ENCODE data around the gene ST3GAL2.

The ST3GAL2 gene

DNA sequence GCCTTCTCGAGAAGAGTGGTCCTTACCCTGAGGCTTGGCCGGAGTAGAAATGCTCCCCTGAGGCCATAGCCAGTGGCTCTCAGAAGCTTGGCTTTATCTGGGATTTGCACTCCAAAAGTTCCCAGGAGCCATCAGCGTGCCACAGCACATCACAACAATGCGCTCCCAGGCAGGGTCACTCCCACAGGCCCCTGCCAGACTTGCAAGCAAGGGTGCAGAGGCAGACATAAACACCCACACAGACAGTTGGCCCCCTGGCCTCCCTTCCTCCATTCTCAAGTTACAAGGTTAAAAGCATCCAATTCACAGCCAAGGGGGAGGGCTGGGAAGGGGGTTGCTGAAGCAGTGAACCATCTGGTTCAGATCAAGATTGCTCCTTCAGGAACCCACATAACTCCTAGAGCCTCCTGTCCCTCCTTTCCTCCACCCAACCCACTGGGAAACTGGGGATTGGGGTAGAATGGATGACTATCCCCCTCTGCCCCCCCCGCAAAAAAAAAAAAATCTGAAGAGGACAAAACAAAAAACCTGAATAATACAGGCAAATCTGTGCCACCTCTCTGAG is 1.8 kb downstream of the ST3GAL2 start:
- FAIRE-seq = no peak

DNA sequence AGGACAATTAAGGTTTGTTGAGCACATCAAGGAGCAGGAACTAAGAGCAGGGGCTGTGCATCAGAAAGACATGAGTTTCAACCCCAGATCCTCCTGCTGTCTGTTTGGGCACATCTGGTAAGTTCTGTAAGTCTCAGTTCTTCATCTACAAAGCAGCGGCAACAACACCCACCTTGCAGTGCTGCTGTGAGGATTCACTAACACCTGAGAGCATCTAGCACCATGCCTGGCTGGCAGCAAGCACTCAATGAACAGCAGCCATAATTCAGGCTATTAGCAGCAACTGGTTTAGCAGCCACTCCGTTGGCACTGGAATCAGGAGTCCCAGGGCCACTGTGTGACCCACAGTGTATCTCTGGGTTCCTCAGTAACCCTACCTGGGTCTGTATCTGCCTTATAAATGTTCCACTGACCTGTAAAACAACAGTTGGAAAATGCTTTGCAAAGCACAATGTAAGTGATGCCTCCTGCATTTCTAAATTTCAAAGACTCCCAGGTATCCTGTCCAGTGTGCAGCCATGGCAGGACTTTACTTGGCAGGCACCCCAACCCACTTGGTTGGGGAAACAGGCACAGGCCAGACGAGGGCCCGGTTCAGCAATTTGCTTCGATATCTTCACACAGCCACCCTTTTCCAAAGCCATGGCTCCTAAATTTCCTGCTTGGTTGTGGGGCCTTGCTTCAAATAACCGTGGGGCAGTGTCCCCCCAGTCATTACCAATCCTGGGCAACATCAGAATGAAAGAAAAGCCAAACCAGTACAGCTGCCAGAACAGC is 4.2 kb downstream of the ST3GAL2 start:
- no peak for FAIRE-seq

GRCh38 chr16:70433458-70434103 is 5.3 kb downstream of the ST3GAL2 start:
- FAIRE-seq = no peak

- no peak for FAIRE-seq
Measured at GRCh38 chr16:70432723-70433457, 6.0 kb downstream of the ST3GAL2 start.

- no peak for FAIRE-seq
Measured at GRCh38 chr16:70432356-70432722, 6.6 kb downstream of the ST3GAL2 start.

DNA sequence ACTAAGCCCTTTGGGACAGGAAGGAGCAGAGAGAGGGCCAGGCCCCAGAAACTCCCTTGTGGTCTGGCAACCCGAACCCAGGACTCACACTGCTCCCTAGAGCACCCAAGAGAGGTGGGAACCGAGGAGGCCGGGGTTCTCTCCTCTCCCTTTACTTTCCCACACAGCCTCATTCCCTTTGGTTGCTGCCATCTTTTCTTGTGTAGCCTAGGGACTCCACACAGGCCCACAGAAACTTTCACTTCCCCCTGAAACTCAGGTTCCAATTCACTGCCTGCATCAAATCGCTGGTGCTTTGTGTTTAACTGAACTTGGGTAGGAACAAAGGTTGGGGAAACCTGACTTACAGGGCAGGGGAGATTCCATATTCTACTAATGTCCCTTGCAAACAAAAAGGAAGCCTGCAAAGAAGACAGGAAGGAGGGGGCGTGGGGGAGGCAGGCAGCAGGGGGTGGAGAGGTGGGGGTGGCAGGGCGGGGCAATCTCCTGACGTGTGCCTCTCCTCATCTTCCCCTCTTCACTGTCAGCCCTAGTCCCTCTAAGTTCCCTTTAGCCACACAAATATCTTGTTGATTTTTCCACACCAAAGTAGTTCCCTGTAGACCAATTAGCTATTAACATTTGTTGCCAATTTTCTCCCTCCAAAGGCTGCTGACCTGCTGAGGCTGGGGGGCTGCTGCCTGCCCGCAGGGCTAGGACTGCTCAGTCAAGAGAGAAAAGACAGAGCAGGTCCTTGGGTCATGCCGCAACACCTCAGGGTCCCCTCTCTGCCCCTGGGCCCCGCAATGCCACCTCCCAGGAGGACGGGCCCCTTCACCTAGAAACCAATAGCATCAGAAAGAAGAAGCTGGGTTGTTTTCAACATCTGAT is 8.0 kb downstream of the ST3GAL2 start:
- FAIRE-seq = no peak

GRCh38 chr16:70429888-70430666 is 8.8 kb downstream of the ST3GAL2 start:
- FAIRE-seq = no peak

GRCh38 chr16:70428178-70428998 is 10.5 kb downstream of the ST3GAL2 start:
- FAIRE-seq = no peak

GRCh38 chr16:70427786-70428177 is 11.1 kb downstream of the ST3GAL2 start:
- no peak for FAIRE-seq

DNA sequence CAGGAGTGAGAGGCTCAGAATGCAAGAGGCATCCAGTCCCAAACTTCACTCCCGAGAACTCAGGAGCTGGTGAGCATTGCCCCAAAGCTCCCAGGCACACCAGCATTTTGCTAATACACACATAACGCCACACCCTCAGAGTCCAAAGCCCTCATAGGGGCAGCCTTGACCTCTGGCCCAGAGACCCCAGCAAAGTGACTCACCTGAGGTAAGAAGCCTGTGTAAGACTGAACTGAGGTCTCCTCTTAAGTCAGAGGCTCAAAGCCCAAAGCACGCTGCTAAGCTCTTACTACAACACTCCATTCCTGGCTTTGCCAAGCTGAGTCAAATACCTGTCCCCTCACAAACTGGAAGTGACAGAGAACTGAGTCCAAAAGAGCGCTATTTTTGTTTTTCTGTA is 16.4 kb downstream of the ST3GAL2 start:
- FAIRE-seq = no peak

DNA sequence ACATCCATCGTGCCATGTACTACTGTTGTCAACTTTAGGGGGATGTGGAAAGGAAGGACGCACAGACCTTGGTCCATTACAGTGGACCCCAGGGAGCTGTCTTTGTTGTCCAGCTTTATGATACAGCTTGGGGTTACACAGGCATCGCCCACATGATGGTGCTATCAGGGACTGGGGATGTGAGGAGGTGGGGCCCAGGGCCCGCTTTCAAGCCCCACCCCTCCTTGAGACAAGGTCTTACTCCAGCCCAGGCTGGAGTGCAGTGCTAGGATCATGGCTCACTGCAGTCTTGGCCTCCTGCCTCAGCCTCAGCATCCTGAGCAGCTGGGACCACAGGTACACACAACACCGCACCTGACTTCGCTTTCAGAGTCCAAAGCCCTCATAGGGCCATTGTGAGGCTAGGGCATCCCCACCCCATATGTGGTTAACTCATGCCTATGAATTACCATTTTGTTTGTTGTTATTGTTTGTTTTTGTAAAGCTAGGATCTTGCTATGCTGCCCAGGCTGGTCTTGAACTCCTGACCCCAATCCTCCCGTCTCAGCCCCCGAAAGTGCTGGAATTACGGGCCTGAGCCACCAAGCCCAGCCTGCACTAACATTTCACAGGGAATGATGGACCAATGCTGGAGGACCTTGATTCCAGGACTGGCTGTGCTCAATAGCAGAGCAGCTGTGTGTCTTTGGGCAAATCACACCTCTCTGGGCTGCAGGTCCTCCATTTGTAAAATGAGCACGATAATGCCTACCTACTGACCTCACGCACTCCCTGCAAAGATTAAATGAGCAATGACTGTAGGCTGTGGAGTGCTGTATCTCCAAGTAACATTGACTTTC is 17.2 kb downstream of the ST3GAL2 start:
- no peak for FAIRE-seq

DNA sequence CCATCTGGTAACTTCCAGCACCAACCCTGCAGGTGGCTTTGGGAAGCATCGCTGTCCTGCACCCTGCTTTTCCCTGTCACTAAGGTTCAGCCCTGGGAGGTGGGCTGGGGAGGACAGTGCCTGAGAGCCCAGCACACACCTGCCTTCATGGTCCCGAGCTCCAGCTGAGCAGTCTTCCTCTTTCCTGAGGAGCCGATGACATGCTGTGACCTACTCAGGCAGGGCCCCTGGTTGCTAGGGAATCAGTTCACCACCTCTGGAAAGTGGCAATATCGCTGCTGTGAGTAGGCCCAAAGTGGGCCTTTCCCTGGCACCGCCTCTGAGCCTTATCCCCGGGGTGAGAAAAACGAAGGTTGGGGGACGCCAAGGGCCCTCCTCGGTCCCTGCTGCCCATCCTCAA is 17.9 kb downstream of the ST3GAL2 start:
- no peak for FAIRE-seq

DNA sequence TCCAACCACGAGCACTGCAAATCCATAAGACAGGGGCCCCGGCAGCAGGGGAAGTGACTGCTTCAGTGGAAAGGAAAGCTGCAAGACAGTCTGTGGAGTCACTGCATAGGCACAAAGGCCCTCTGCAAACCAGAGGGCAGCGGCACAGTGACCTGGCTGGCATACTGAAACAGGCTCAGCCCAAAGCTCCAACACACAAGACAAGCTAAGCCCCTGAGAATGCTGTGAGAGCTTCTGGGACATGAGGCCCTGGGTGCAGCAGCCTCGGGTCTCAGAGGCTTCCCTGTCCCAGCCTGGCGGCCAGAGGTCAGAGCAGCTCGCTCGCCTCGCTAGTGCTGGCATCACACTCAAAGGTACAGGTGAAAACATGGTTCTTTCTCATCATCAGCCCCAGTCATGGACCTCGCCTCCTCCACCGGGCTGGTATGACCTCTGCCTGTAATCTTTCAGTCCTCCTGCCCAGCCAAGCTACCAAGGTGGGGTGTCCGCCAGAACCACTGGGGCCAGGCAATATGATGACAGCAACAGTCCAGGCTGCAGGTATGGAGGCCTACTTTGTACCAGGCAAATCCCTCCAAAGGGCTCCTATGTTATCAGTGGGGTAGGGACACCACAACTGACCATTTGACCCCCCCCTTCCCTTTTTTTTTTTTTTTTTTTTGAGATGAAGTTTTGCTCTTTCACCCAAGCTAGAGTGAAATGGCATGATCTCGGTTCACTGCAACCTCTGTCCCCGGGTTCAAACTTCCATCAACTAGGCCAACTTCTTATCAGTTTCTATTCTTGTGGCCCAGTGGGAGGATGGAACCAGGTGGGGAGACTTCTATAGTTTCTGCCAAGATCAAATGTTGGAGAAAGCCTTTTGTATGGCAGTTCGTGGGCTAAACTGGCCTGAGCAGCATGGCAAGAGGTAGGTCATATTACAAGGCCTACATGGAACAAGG is 19.2 kb downstream of the ST3GAL2 start:
- no peak for FAIRE-seq

GRCh38 chr16:70418993-70419318 is 19.9 kb downstream of the ST3GAL2 start:
- FAIRE-seq = no peak

GRCh38 chr16:70418274-70418992 is 20.5 kb downstream of the ST3GAL2 start:
- no peak for FAIRE-seq

DNA sequence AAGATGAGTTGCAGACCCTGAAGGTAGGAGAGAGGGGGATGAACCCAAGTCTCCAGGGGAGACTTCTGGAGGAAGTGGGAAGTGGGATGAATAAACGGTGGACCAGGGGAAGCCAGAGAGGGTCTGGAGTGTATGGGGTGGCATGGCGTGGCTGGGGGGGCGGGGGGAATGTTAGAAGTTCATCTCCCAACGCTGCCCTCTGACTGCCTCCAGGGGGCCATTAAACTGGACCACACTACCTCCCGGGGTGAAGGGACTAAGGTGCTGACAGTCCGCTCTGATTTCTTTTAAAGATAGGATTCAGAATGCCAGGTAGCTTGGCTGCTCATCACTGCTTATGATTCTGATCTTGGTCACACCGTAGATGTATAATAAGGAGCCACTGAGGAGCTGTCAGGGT is 21.2 kb downstream of the ST3GAL2 start:
- no peak for FAIRE-seq

- FAIRE-seq = no peak
Measured at GRCh38 chr16:70416748-70417616, 21.9 kb downstream of the ST3GAL2 start.

Measured in islet of Langerhans (tissue), 1 donor.